HG03520 (cell line): ENCODE results near the gene DEGS2.
"Not testable (repeated sequence)": the region's sequence is repeated elsewhere in the genome, so short reads cannot be mapped to it uniquely, and the experiment has no call there.

Source experiments
- ATAC-seq: cut with Tn5 transposase; IDR thresholded peaks from one replicate; pipeline ENCODE4 v1.9.1; 2021; ENCODE audit warnings: mild to moderate bottlenecking, moderate library complexity; ENCODE audit not compliant: unreplicated experiment

Gene DEGS2

GRCh38 chr14:100180671-100181070, 21.2 kb upstream of the DEGS2 start:
- not testable (repeated sequence) for ATAC-seq

GRCh38 chr14:100178691-100179090, 19.2 kb upstream of the DEGS2 start:
- no peak for ATAC-seq

- ATAC-seq: no peak
These were observed 17.4 kb upstream of the DEGS2 start for GRCh38 chr14:100176811-100177327.

GRCh38 chr14:100173353-100173752, 13.9 kb upstream of the DEGS2 start:
- ATAC-seq: no peak

GRCh38 chr14:100172811-100173210, 13.4 kb upstream of the DEGS2 start:
- no peak for ATAC-seq

- ATAC-seq: no peak
These were observed 11.4 kb upstream of the DEGS2 start for GRCh38 chr14:100170880-100171279.

- no peak for ATAC-seq
These were observed 9.1 kb upstream of the DEGS2 start for GRCh38 chr14:100168506-100168905.

GRCh38 chr14:100165831-100166440, 6.5 kb upstream of the DEGS2 start:
- no peak for ATAC-seq

- no peak for ATAC-seq
These were observed 5.9 kb upstream of the DEGS2 start for GRCh38 chr14:100165376-100165775.

- no peak for ATAC-seq
These were observed 1.1 kb upstream of the DEGS2 start for GRCh38 chr14:100160534-100160916.

GRCh38 chr14:100159865-100160533, 554 bp upstream of the DEGS2 start:
- ATAC-seq: no peak

- ATAC-seq: no peak
These were observed 815 bp downstream of the DEGS2 start for GRCh38 chr14:100158566-100159093.

- ATAC-seq: not testable (repeated sequence)
These were observed 1.8 kb downstream of the DEGS2 start for GRCh38 chr14:100157548-100158232.

GRCh38 chr14:100156776-100157175, 2.7 kb downstream of the DEGS2 start:
- no peak for ATAC-seq

- no peak for ATAC-seq
These were observed 3.5 kb downstream of the DEGS2 start for GRCh38 chr14:100155756-100156616.

- ATAC-seq: no peak
These were observed 4.3 kb downstream of the DEGS2 start for GRCh38 chr14:100155049-100155621.

- no peak for ATAC-seq
These were observed 5.9 kb downstream of the DEGS2 start for GRCh38 chr14:100153560-100153959.

GRCh38 chr14:100152091-100152490, 7.4 kb downstream of the DEGS2 start:
- no peak for ATAC-seq

GRCh38 chr14:100150932-100151587, 8.4 kb downstream of the DEGS2 start:
- ATAC-seq: no peak
